ENCODE data around the gene AP2B1.

GRCh38 chr17:35765086-35765710, 178.1 kb downstream of the AP2B1 start:
- TF ChIP-seq POLR2A (IDR thresholded peaks at IDR 0.05) (no peak), CTCF (IDR thresholded peaks at IDR 0.05) (no peak)

All from heart left ventricle (tissue), 13 donors.